H1 (cell line): ENCODE results near the gene MAST1. TPM values are rescaled to one million over a fixed set of nuclear protein-coding genes. Genes with fewer than 3 reads are reported as not detected.

Source experiments
- CHD7 ChIP-seq: fragments of 300-600 bp; sonication (generic); IDR thresholded peaks from 2 replicates; pipeline ENCODE4 v1.7.1; 2012; ENCODE audit warnings: low read length, moderate library complexity, mild to moderate bottlenecking, inconsistent platforms; ENCODE audit not compliant: insufficient replicate concordance
- CTCF ChIP-seq, 3 experiments: IDR thresholded peaks; 1 replicate in 2 of 3; 2 replicates in 1 of 3; pipeline versions ENCODE4 v1.5.1 to v1.6.1; 2011; ENCODE audit warnings: low read length in 3 of 3, mild to moderate bottlenecking in 3 of 3, inconsistent platforms in 2 of 3, low read depth in 1 of 3, moderate library complexity in 1 of 3; ENCODE audit not compliant: insufficient read depth in 1 of 3; ENCODE audit errors: control extremely low read depth in 1 of 3
- GABPA ChIP-seq: IDR thresholded peaks from 2 replicates; pipeline ENCODE4 v1.6.1; 2011; ENCODE audit warnings: mild to moderate bottlenecking, low read length, moderate library complexity, borderline replicate concordance; ENCODE audit not compliant: insufficient read depth
- JUN ChIP-seq: IDR thresholded peaks from 2 replicates; pipeline ENCODE4 v1.6.1; 2011; ENCODE audit warnings: low read depth, mild to moderate bottlenecking, improper control_type of control experiment, low read length
- KDM1A ChIP-seq: fragments of 200-600, 300-600 bp; sonication (generic); IDR thresholded peaks from 2 replicates; pipeline ENCODE4 v1.7.1; 2016; ENCODE audit warnings: mild to moderate bottlenecking, low read length, borderline replicate concordance
- SP2 ChIP-seq: IDR thresholded peaks from 2 replicates; pipeline ENCODE4 v1.6.1; 2012; ENCODE audit warnings: mild to moderate bottlenecking, low read length, inconsistent platforms
- SUZ12 ChIP-seq: fragments of 200-600 bp; sonication (generic); IDR thresholded peaks from 2 replicates; pipeline ENCODE4 v1.6.1; 2012; ENCODE audit warnings: mild to moderate bottlenecking, inconsistent platforms, low read length, moderate library complexity, mixed read lengths
- TAF7 ChIP-seq: optimal IDR thresholded peaks from 2 replicates; pipeline ENCODE3; 2011; ENCODE audit warnings: low read depth, mild to moderate bottlenecking, inconsistent platforms, low read length, moderate library complexity, borderline replicate concordance
- TEAD4 ChIP-seq: IDR thresholded peaks from 2 replicates; pipeline ENCODE4 v1.6.1; 2012; ENCODE audit warnings: low read depth, low read length, inconsistent platforms, mixed read lengths
- polyA plus RNA-seq, 7 experiments: library from polyadenylated mRNA; depleted of rRNA in 3 of 7; stranded (reverse) in 5 of 7; unstranded in 2 of 7; fragments of >200 nt in 5 of 7; fragments of 200-250 nt in 2 of 7; gene quantifications; 1 replicate in 5 of 7; 2 replicates in 1 of 7; 4 replicates in 1 of 7; pipeline versions ENCODE4 v1.2.1 to v1.2.3, GENCODE V29; 2011 to 2013; ENCODE audit warnings: missing spikeins in 2 of 7, mixed read lengths in 2 of 7
- total RNA-seq: library from RNA; stranded (reverse); fragmentation: NEBNext Ultra II Directional; extraction: Animal tissue kit (Norgen Biotek cat#: 25700); gene quantifications from 2 replicates; pipeline ENCODE4 v1.2.1, GENCODE V29; 2021

MAST1 gene
- total and polyA plus RNA-seq, 2 of the 8 experiments (the other 6 are each of a cell fraction or from before 2014, with no cell fraction given): 15.6 to 28.3 TPM

DNA sequence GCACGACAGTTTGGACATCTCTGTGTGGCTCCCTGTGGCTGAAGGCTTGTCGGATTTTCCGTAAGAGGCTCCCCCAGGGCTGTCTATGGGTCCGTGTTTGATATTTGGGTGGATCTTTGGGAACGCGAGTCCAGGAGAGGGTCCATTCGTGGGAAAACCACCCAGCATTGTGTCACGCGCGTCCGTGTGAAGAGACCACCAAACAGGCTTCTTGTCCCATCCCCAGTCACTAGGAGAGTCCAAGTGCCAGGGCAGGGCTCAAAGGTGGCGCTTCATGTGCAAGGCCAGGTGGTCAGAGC is 46.3 kb downstream of the MAST1 start (continued):
- TF ChIP-seq CHD7: no peak
- TF ChIP-seq GABPA: no peak; the same call in 1 of the 2 replicates
- TF ChIP-seq KDM1A: no peak
- TF ChIP-seq JUN: no peak
- TF ChIP-seq TAF7: no peak
- TF ChIP-seq CTCF (IDR thresholded peaks at IDR 0.05; ENCODE audit: control extremely low read depth in 1 of 3, insufficient read depth in 1 of 3, low read depth in 1 of 3, low read length in 3 of 3): no peak
- TF ChIP-seq SP2: no peak
- TF ChIP-seq TEAD4: no peak
- TF ChIP-seq SUZ12: no peak
